Thyroid gland (tissue), 4 donors: Measurements from ENCODE around the gene TRAF7. TPM values are rescaled to one million over a fixed set of nuclear protein-coding genes. Genes with fewer than 3 reads are reported as not detected.

Source experiments
- DNase-seq, 2 donors: peaks; one replicate each; pipeline ENCODE4 v3.0.0-alpha.2; 2019
- H3K27ac ChIP-seq, 3 donors: fragments of 200-600 bp; sonication (generic); 1 replicate in 2 of 3; 2 replicates in 1 of 3; pipeline ENCODE4 v1.5.1; 2016 to 2019; ENCODE audit warnings: mild to moderate bottlenecking in 1 of 3, moderate library complexity in 1 of 3
- H3K27me3 ChIP-seq: fragments of 200-600 bp; sonication (generic); one replicate; pipeline ENCODE4 v1.5.1; 2019
- H3K36me3 ChIP-seq, 2 donors: fragments of 200-600 bp; sonication (generic); one replicate each; pipeline ENCODE4 v1.5.1; 2016 to 2019
- H3K4me1 ChIP-seq, 2 donors: fragments of 200-600 bp; sonication (generic); one replicate each; pipeline ENCODE4 v1.5.1; 2017 to 2019
- H3K4me3 ChIP-seq, 3 donors: fragments of 200-600 bp; sonication (generic); replicated peaks in 1 of 3; 1 replicate in 2 of 3; 2 replicates in 1 of 3; pipeline ENCODE4 v1.5.1; 2016; ENCODE audit warnings: mild to moderate bottlenecking in 1 of 3
- H3K9me3 ChIP-seq: fragments of 200-600 bp; sonication (generic); one replicate; pipeline ENCODE4 v1.5.1; 2017
- CTCF ChIP-seq, 6 experiments: fragments of 200-600 bp in 3 of 6; fragments of 450-650 bp in 3 of 6; sonication (generic) in 3 of 6; IDR thresholded peaks; one replicate each; pipeline ENCODE4 v1.5.1; 2016 to 2019; ENCODE audit warnings: antibody characterized with exemption in 6 of 6, mild to moderate bottlenecking in 2 of 6, inconsistent platforms in 1 of 6, moderate library complexity in 1 of 6
- POLR2A ChIP-seq, 2 donors: fragments of 450-650 bp; IDR thresholded peaks; one replicate each; pipeline ENCODE4 v1.6.1; 2017; ENCODE audit warnings: antibody characterized with exemption in 2 of 2, mild to moderate bottlenecking in 2 of 2, moderate library complexity in 1 of 2
- WGBS, 2 donors: methylation state at CpG; one replicate each; pipeline ENCODE4 v1.1.5; 2017; 5-methylcytosine and 5-hydroxymethylcytosine counted together
- intact Hi-C: fragments of 100-400 bp; cut with DNase I; formaldehyde crosslinking; loops from one replicate; pipeline ENCODE4 v1.15.1; 2023
- total RNA-seq, 4 donors: library from RNA; depleted of rRNA; stranded (reverse); fragments of >200 nt; gene quantifications; one replicate each; pipeline ENCODE4 v1.2.3, GENCODE V29; 2016

Gene TRAF7
- total RNA-seq, 4 donors from 2014 or later: 27.7 to 51.9 (median 41.5) TPM

GRCh38 chr16:2209258-2210008 is 53.9 kb downstream of the TRAF7 start:
- intact Hi-C loops: no loop called here
- Histone ChIP-seq H3K4me1 (peaks cover 34 to 40% of the 10 kb centered on the region in 2 donors), H3K9me3 (no peaks in the 10 kb centered on the region), H3K27ac (no peak overlapping the region), H3K36me3 (peaks cover 17 to 20% of the 10 kb centered on the region in 2 donors), H3K27me3 (no peaks in the 10 kb centered on the region), H3K4me3 (no peak overlapping the region)
- TF ChIP-seq CTCF (IDR thresholded peaks at IDR 0.05): no peak
- TF ChIP-seq POLR2A (IDR thresholded peaks at IDR 0.05): no peak
- no peak for DNase-seq
- 92 to 97% methylated on average over 5 to 24 of the region's 29 CpGs for WGBS, 2 donors

DNA sequence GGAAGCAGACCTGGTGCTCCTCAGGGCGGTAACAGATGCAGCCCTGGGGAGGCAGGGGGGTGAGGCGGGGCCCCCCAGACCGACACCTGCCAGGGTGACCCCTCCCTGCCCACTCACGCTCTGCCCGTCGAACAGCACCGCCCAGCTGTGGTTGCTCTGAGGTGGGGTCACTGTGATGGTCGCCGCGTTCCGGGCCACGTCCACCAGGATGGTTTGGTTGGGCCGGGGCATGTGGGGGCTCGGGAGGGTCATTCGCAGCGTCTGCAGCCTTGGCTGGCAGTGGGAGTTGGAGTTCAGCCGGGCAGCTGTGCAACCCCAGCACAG is 54.4 kb downstream of the TRAF7 start:
- no peak for TF ChIP-seq CTCF (IDR thresholded peaks at IDR 0.05)
- TF ChIP-seq POLR2A (IDR thresholded peaks at IDR 0.05): no peak
- WGBS, 2 donors: 75 to 93% methylated on average over 2 to 3 of the region's 17 CpGs
- Histone ChIP-seq H3K4me3 (no peak overlapping the region), H3K9me3 (no peaks in the 10 kb centered on the region), H3K27me3 (no peaks in the 10 kb centered on the region), H3K36me3 (peaks cover 17 to 20% of the 10 kb centered on the region in 2 donors), H3K4me1 (peaks cover 29 to 35% of the 10 kb centered on the region in 2 donors), H3K27ac (no peak overlapping the region)
- intact Hi-C loops: no loop called here
- DNase-seq: no peak

- peaks cover 17 to 20% of the 10 kb centered on the region in 2 donors for H3K36me3 ChIP-seq
- no peaks in the 10 kb centered on the region for H3K9me3 ChIP-seq
- intact Hi-C loops: no loop called here
- no peak within 1 kb of the TSS for H3K4me3 ChIP-seq
- H3K27ac ChIP-seq: peak within 1 kb of the TSS in 2 of 3 donors; percentile 35 to 71
- peaks cover 29 to 35% of the 10 kb centered on the region in 2 donors for H3K4me1 ChIP-seq
- no peaks in the 10 kb centered on the region for H3K27me3 ChIP-seq
- DNase-seq: no peak
- no peak for TF ChIP-seq CTCF (IDR thresholded peaks at IDR 0.05)
- no peak for TF ChIP-seq POLR2A (IDR thresholded peaks at IDR 0.05)
- WGBS, 2 donors: 66 to 73% methylated on average over 6 to 14 of the region's 24 CpGs
These were observed 55.1 kb downstream of the TRAF7 start, which contains the start of gene BRICD5 for GRCh38 chr16:2210386-2211365. TSS of gene BRICD5 (minus strand) at chr16:2210863. CDS start at chr16:2210833, 30 bp downstream.

DNA sequence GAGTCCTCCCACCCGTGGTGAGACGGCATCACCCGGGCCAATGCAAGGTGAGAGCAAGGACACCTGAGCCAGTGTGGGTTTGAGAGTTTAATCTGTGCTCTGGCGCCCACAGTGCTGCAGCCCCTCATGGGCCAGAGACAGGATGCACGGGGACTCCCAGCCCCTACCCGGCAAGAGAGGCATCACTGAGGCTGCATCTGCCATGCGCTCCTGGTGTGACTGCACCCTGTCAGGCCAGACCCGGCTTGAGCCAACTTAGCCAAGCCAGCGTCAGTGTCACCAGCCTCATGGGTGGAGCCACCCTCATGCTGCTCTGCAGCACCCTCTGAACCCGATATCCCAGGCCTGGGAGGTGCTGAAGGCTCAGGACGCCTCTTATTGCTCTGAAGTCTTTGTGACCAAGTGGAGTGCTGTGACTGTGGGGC is 56.4 kb downstream of the TRAF7 start:
- WGBS, 2 donors: 77 to 81% methylated on average over 7 to 11 of the region's 11 CpGs
- H3K27ac ChIP-seq: peak overlapping the region in 2 of 3 donors; percentile 35 to 71

More for the DNA sequence above, 56.4 kb downstream of the TRAF7 start:
- no peak for DNase-seq
- Histone ChIP-seq H3K27me3 (no peaks in the 10 kb centered on the region), H3K4me3 (no peak overlapping the region), H3K9me3 (no peaks in the 10 kb centered on the region), H3K4me1 (peaks cover 21 to 28% of the 10 kb centered on the region in 2 donors), H3K36me3 (peaks cover 17 to 20% of the 10 kb centered on the region in 2 donors)
- TF ChIP-seq CTCF (IDR thresholded peaks at IDR 0.05): no peak
- no peak for TF ChIP-seq POLR2A (IDR thresholded peaks at IDR 0.05)
- intact Hi-C loops: no loop called here
